ENCODE results near the gene ARL15.
"Not testable (repeated sequence)": the region's sequence is repeated elsewhere in the genome, so short reads cannot be mapped to it uniquely, and the experiment has no call there.

The ARL15 gene

DNA sequence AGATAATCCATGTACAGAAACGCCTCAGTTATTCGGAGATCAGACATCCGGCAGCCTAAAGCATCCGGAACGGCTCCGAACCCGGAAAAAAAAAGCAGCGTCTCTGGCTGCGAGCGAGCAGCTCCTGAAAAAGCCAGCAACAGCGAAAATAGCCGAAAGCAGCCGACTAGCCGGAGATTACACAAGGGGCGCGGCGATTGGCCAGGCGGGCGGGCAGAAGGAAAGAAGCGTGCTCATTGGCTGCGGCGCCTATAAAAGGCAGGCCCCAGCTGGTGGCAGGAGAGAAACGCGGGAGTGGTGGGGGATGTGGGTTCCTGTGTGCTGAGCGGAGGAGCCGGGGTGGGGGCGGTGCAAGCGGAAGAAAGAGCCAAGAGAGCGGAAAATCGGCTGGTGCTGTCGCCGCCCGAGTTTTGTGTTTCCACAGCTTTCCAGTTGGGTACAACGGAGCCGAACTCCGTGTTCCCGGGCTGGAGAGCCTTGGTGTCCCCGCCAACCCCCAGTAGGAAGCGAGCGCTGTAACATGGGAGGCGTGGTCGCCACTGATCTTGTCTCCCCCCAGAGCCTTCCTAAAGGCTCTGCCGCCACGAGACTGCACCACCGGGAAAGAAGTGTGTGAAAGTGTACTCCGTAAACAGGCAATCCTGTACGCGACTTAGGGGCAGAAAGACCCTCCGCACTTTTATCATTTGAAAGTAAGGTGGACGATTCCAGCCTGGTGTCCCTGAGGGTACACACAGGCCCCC lies at the start of gene ARL15:
Gene ARL15, minus strand, starts transcription at position 141 of the 743 bp plus-strand sequence.
- TF ChIP-seq, protein P1, sequence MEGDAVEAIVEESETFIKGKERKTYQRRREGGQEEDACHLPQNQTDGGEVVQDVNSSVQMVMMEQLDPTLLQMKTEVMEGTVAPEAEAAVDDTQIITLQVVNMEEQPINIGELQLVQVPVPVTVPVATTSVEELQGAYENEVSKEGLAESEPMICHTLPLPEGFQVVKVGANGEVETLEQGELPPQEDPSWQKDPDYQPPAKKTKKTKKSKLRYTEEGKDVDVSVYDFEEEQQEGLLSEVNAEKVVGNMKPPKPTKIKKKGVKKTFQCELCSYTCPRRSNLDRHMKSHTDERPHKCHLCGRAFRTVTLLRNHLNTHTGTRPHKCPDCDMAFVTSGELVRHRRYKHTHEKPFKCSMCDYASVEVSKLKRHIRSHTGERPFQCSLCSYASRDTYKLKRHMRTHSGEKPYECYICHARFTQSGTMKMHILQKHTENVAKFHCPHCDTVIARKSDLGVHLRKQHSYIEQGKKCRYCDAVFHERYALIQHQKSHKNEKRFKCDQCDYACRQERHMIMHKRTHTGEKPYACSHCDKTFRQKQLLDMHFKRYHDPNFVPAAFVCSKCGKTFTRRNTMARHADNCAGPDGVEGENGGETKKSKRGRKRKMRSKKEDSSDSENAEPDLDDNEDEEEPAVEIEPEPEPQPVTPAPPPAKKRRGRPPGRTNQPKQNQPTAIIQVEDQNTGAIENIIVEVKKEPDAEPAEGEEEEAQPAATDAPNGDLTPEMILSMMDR (IDR thresholded peaks at IDR 0.05; ENCODE audit: insufficient read depth, low read depth, low read length, missing control alignments): no peak
- H3K4me3 ChIP-seq (ENCODE audit: low read length): peak within 1 kb of the TSS; percentile 88
- DNase-seq (ENCODE audit: low read depth): peak; percentile 99

DNA sequence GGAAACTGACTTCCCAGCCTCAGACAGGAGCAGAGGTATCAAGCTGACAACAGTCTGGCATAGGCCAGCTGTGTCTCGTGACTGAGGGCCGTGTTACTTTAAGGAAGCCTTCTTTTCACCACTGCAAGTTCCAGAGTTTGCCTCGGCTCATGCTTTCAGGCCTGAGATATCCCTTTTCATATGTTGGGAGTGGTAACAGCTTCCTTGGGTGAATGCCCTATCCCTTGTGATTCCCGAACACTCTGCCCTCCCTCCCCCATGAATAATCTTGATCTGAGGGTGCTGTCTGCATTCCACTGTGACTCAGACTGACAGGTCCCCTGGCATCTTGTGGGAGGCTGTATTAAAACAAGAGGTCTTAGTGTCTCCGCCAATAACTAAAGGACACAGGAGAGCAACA lies 49.7 kb upstream of the ARL15 start:
- TF ChIP-seq, protein P1 (IDR thresholded peaks at IDR 0.05; ENCODE audit: insufficient read depth, low read depth, low read length, missing control alignments): no peak
- H3K4me3 ChIP-seq (ENCODE audit: low read length): no peak overlapping the region
- peak; percentile 75 for DNase-seq (ENCODE audit: low read depth)

DNA sequence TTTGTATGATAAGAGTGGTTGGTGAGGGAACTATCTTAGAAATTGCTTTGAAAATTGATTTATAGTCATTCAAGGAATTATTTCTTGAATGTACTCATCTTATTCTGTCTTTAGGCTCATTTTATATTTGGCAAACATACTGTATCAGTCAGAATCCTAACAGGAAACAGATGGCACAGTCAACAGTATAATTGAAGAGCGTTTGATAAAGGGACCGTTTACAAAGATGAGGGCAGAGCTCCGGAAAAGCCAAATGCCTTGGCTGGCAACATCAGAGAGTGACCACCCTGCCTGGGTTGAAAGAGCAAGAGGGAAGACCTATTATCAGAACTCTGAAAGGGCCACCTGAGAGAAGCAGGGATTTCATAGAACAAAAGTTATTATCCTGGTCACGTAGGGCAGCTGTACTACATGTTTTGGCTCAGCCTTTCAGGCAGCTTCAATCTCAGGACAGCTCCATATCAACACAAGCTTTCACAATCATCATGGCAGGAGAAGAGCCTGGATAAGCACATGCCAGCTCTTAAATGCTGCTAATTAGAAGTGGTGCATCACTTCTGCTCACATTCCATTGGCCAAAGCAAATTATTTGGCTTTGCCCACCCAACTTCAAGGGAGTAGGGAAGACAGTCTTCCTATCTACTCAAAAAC lies 47.2 kb upstream of the ARL15 start:
- DNase-seq (ENCODE audit: low read depth): no peak
- TF ChIP-seq, protein P1 (IDR thresholded peaks at IDR 0.05; ENCODE audit: insufficient read depth, low read depth, low read length, missing control alignments): no peak

DNA sequence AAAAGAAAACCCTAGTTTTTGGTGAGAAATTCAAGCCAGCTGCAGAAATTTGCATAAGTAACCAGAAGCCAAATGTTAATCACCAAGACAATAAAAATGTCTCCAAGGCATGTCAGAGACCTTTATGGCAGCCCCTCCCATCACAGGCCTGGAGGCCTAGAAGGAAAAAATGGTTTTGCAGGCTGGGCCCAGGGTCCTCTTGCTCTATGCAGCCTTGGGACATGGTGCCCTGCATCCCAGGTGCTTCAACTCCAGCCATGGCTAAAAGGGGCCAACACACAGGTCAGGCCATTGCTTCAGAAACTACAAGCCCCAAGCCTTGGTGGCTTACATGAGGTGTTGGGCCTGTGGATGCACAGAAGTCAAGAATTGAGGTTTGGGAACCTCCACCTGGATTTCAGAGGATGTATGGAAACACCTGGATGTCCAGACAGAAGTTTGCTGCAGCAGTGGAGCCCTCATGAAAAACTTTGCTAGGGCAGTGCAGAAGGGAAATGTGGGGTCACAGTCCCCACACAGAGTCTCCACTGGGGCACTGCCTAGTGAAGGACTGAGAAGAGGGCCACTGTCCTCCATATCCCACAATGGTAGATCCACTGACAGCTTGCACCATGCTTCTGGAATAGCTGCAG lies 43.7 kb upstream of the ARL15 start:
- not testable (repeated sequence) for H3K4me3 ChIP-seq (ENCODE audit: low read length); DNase-seq (ENCODE audit: low read depth)

More for the DNA sequence above, 47.2 kb upstream of the ARL15 start:
- no peak overlapping the region for H3K4me3 ChIP-seq (ENCODE audit: low read length)

DNA sequence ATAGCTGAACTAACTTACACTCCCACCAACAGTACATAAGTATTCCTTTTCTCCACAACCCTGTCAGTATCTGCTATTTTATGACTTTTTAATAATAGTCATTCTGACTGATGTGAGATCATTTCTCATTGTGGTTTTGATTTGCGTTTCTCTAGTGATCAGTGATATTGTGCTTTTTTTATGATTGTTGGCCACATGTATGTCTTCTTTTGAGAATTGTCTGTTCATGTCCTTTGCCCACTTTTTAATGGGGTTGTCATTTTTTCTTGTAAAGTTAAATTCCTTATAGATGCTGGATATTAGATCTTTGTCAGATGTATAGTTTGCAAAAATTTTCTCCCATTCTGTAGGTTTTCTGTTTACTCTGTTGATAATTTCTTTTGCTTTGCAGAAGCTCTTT lies 42.2 kb upstream of the ARL15 start:
- DNase-seq (ENCODE audit: low read depth): not testable (repeated sequence)

DNA sequence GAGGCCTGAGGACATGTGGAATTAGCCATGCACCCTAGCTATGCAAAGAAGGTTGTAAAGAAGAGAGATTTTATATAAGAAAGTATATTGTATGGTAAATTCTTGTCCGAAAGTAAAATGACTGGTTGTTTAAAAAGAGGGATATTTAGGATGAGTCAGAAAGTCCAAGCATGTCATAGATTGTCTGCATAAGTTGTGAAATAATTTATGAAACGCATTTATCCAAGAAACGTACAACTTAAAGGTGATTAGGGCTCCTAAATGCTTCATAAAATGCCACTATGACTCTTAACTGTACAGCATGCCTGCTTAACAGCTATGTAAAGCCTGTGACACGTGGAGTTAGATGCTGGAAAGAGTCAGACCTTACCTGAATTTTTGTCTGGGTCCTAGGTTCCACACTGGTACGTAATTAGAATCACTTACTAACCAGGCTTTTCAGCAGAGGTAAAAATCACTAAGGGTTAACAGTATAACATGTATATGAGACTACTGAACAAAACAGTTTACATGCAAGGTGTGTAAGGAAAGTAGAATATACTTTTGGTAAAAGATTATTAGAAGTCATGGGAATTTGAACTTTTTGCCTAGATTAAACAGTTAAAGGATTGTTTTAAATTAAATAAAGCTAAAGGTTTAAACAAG lies 37.0 kb upstream of the ARL15 start:
- no peak for DNase-seq (ENCODE audit: low read depth)
- H3K4me3 ChIP-seq (ENCODE audit: low read length): no peak overlapping the region

More for the DNA sequence above, 42.2 kb upstream of the ARL15 start:
- not testable (repeated sequence) for H3K4me3 ChIP-seq (ENCODE audit: low read length)

DNA sequence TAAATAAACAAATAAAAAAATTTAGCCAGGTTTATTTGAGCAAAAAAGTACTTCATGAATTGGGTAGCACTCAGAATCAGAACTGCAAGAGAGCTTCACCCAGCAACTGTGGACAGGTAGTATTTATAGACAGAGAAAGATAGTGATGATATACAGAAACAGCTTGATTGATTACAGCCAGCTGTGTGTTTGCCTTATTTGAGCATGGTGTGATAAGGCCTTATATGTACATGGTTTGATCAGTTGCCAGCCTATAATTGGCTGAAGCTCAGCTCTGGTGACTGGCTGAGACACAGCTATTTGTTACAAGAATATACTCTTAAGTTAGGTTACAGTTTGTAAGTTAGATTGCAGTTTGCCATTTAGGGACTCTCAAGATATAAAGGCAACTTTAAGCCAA lies 34.3 kb upstream of the ARL15 start:
- no peak for DNase-seq (ENCODE audit: low read depth)
- TF ChIP-seq, protein P1 (IDR thresholded peaks at IDR 0.05; ENCODE audit: insufficient read depth, low read depth, low read length, missing control alignments): no peak

More for the DNA sequence above, 37.0 kb upstream of the ARL15 start:
- TF ChIP-seq, protein P1 (IDR thresholded peaks at IDR 0.05; ENCODE audit: insufficient read depth, low read depth, low read length, missing control alignments): no peak

More for the DNA sequence above, 34.3 kb upstream of the ARL15 start:
- H3K4me3 ChIP-seq (ENCODE audit: low read length): no peak overlapping the region
